Liver (tissue), 9 donors: ENCODE results near the gene BEND7. TPM values are rescaled to one million over a fixed set of nuclear protein-coding genes. Genes with fewer than 3 reads are reported as not detected.

Experiments used
- DNase-seq: peaks from one replicate; pipeline ENCODE4 v3.0.0-alpha.2; 2017; ENCODE audit warnings: low spot score
- H3K27ac ChIP-seq, 2 donors: one replicate each; pipeline ENCODE4 v1.7.0; 2013; ENCODE audit warnings: inconsistent platforms in 2 of 2, low read length in 2 of 2, control low read depth in 1 of 2, low read depth in 1 of 2, mild to moderate bottlenecking in 1 of 2
- H3K27me3 ChIP-seq, 4 donors: one replicate each; pipeline versions ENCODE4 v1.6.1 to v1.7.0; 2013; ENCODE audit warnings: low read length in 3 of 4, inconsistent platforms in 1 of 4, mild to moderate bottlenecking in 1 of 4, moderate library complexity in 1 of 4; ENCODE audit not compliant: control insufficient read depth in 4 of 4, insufficient read depth in 4 of 4
- H3K36me3 ChIP-seq, 4 donors: one replicate each; pipeline versions ENCODE4 v1.6.1 to v1.7.0; 2013; ENCODE audit warnings: low read length in 3 of 4, mild to moderate bottlenecking in 3 of 4, low read depth in 1 of 4, moderate library complexity in 1 of 4; ENCODE audit not compliant: control insufficient read depth in 4 of 4, insufficient read depth in 3 of 4
- H3K4me1 ChIP-seq, 4 donors: one replicate each; pipeline versions ENCODE4 v1.6.1 to v1.7.0; 2013; ENCODE audit warnings: low read length in 3 of 4, mild to moderate bottlenecking in 3 of 4, moderate library complexity in 1 of 4; ENCODE audit not compliant: control insufficient read depth in 4 of 4, insufficient read depth in 4 of 4
- H3K4me3 ChIP-seq, 3 donors: one replicate each; pipeline versions ENCODE4 v1.6.1 to v1.7.0; 2013; ENCODE audit warnings: low read length in 3 of 3, control low read depth in 1 of 3, low read depth in 1 of 3, mild to moderate bottlenecking in 1 of 3
- H3K9ac ChIP-seq, 2 donors: one replicate each; pipeline ENCODE4 v1.7.0; 2013; ENCODE audit warnings: low read length in 2 of 2, mild to moderate bottlenecking in 2 of 2, moderate library complexity in 2 of 2, control low read depth in 1 of 2, low read depth in 1 of 2
- H3K9me3 ChIP-seq, 4 donors: one replicate each; pipeline versions ENCODE4 v1.6.1 to v1.7.0; 2013; ENCODE audit warnings: low read length in 3 of 4; ENCODE audit not compliant: control insufficient read depth in 4 of 4
- ATF3 ChIP-seq: IDR thresholded peaks from 2 replicates; pipeline ENCODE4 v1.6.1; 2016; ENCODE audit warnings: antibody characterized with exemption
- EGR1 ChIP-seq, 2 donors: IDR thresholded peaks; 2 replicates each; pipeline ENCODE4 v1.6.1; 2016 to 2018; ENCODE audit warnings: antibody characterized with exemption in 2 of 2, low read depth in 2 of 2
- FOXA1 ChIP-seq: IDR thresholded peaks from 2 replicates; pipeline ENCODE4 v1.6.1; 2016; ENCODE audit warnings: antibody characterized with exemption
- FOXA2 ChIP-seq: IDR thresholded peaks from 2 replicates; pipeline ENCODE4 v1.6.1; 2016; ENCODE audit warnings: antibody characterized with exemption
- GABPA ChIP-seq, 2 donors: IDR thresholded peaks in 1 of 2; conservative IDR thresholded peaks in 1 of 2; 2 replicates each; pipeline ENCODE4 v1.6.1; 2016; ENCODE audit warnings: antibody characterized with exemption in 2 of 2, mild to moderate bottlenecking in 1 of 2, moderate library complexity in 1 of 2
- HNF4A ChIP-seq, 2 donors: conservative IDR thresholded peaks; 2 replicates each; pipeline ENCODE4 v1.6.1; 2016; ENCODE audit warnings: antibody characterized with exemption in 2 of 2, mild to moderate bottlenecking in 2 of 2
- HNF4G ChIP-seq: IDR thresholded peaks from 2 replicates; pipeline ENCODE4 v1.6.1; 2016; ENCODE audit warnings: antibody characterized with exemption
- JUND ChIP-seq, 2 donors: IDR thresholded peaks; 2 replicates each; pipeline ENCODE4 v1.6.1; 2016; ENCODE audit warnings: antibody characterized with exemption in 2 of 2
- MAX ChIP-seq: IDR thresholded peaks from 2 replicates; pipeline ENCODE4 v1.6.1; 2016; ENCODE audit warnings: antibody characterized with exemption
- NR2F2 ChIP-seq: IDR thresholded peaks from 2 replicates; pipeline ENCODE4 v1.6.1; 2016; ENCODE audit warnings: antibody characterized with exemption
- RAD21 ChIP-seq, 2 donors: IDR thresholded peaks; 2 replicates each; pipeline ENCODE4 v1.6.1; 2016; ENCODE audit warnings: antibody characterized with exemption in 2 of 2, mild to moderate bottlenecking in 2 of 2
- REST ChIP-seq: IDR thresholded peaks from 2 replicates; pipeline ENCODE4 v1.6.1; 2016; ENCODE audit warnings: antibody characterized with exemption, mild to moderate bottlenecking
- RXRA ChIP-seq, 2 donors: IDR thresholded peaks; 2 replicates each; pipeline ENCODE4 v1.6.1; 2017 to 2018; ENCODE audit warnings: antibody characterized with exemption in 2 of 2, mild to moderate bottlenecking in 1 of 2
- SP1 ChIP-seq: IDR thresholded peaks from 2 replicates; pipeline ENCODE4 v1.6.1; 2018; ENCODE audit warnings: antibody characterized with exemption, mild to moderate bottlenecking
- ZBTB33 ChIP-seq: IDR thresholded peaks from 2 replicates; pipeline ENCODE4 v1.6.1; 2016; ENCODE audit warnings: antibody characterized with exemption
- whole genome bisulfite sequencing: extraction: QIAGEN DNeasy Blood & Tissue Kit; methylation state at CpG from one replicate; pipeline ENCODE4 v1.1.7; 2013; 5-methylcytosine and 5-hydroxymethylcytosine counted together
- polyA plus RNA-seq, 2 donors: library from polyadenylated mRNA; stranded (reverse) in 1 of 2; unstranded in 1 of 2; fragments of 200-250 nt in 1 of 2; fragments of >200 nt in 1 of 2; fragmentation: Nextera tagmentation in 1 of 2; extraction: Ambion mirVana in 1 of 2; gene quantifications; one replicate each; pipeline versions ENCODE4 v1.2.1 to v1.2.3, GENCODE V29; 2013 to 2015
- total RNA-seq, 2 donors: library from RNA; depleted of rRNA; stranded (reverse); fragments of >200 nt; gene quantifications; one replicate each; pipeline ENCODE4 v1.2.3, GENCODE V29; 2014
- donor health status: healthy.
- donor health status: healthy.
- donor health status: healthy.
- donor health status: healthy.
- donor health status: healthy.

Gene BEND7
- total and polyA plus RNA-seq, 4 donors: 4.1 to 10.1 (median 5.5) TPM

- TF ChIP-seq ATF3 (no peak), ZBTB33 (no peak), MAX (no peak), GABPA (IDR thresholded peaks at IDR 0.05 in 1 of 2, conservative IDR thresholded peaks at IDR 0.05 in 1 of 2) (no peak), HNF4A (conservative IDR thresholded peaks at IDR 0.05) (no peak), FOXA1 (no peak)
These were observed 103.4 kb downstream of the BEND7 start (continued) for GRCh38 chr10:13425397-13425796.

GRCh38 chr10:13422800-13423199 lies 106.0 kb downstream of the BEND7 start:
- Histone ChIP-seq H3K4me3 (no peak overlapping the region), H3K27me3 (no peaks in the 10 kb centered on the region), H3K9me3 (no peaks in the 10 kb centered on the region), H3K36me3 (no peaks in the 10 kb centered on the region), H3K27ac (no peak overlapping the region), H3K4me1 (no peaks in the 10 kb centered on the region), H3K9ac (no peak overlapping the region)
- 75% methylated on average over 9 of the region's 9 CpGs for WGBS
- DNase-seq: no peak
- no peak for TF ChIP-seq HNF4A (conservative IDR thresholded peaks at IDR 0.05)
- no peak for TF ChIP-seq SP1
- TF ChIP-seq REST: no peak
- TF ChIP-seq ZBTB33: no peak
- no peak for TF ChIP-seq HNF4G
- TF ChIP-seq JUND (IDR thresholded peaks at IDR 0.05): no peak
- no peak for TF ChIP-seq FOXA2
- no peak for TF ChIP-seq ATF3
- no peak for TF ChIP-seq GABPA (IDR thresholded peaks at IDR 0.05 in 1 of 2, conservative IDR thresholded peaks at IDR 0.05 in 1 of 2)
- TF ChIP-seq EGR1 (IDR thresholded peaks at IDR 0.05; ENCODE audit: low read depth in 2 of 2): no peak
- no peak for TF ChIP-seq RAD21 (IDR thresholded peaks at IDR 0.05)
- no peak for TF ChIP-seq FOXA1
- no peak for TF ChIP-seq NR2F2
- TF ChIP-seq MAX: no peak
- no peak for TF ChIP-seq RXRA (IDR thresholded peaks at IDR 0.05)
